COLO668 (cell line): ENCODE data around the gene RAC2.

Experiments used
- DNase-seq: peaks from one replicate; lab custom pipeline; 2025; ENCODE audit not compliant: unreplicated experiment; lab: John Stamatoyannopoulos, UW

The RAC2 gene

DNA sequence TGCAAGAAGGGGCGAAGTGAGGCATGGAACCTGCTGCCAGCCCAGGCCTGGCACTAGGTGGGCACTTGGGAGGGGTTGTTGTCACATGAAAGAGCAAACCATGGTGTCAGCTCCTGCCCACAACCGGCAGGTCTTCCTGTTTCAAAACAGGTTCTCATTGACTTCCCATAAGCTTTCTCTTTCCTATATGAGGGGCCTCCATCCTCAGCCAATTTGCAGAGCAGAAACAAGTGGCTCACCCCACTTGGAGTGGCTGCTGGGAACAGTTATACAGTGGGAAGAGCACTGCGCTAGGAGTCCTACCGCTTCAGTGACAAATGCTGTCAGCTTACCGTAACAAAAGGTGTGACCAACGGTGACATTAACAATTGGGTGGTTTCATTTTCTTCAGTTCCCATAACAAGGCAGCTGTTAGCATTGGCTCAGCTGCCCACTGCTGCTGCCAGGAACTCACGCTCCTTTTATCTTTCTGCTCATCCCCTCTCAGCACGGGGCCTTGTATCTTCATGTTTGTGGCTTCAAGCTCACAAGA, 21.6 kb downstream of the RAC2 start:
- no peak for DNase-seq

DNA sequence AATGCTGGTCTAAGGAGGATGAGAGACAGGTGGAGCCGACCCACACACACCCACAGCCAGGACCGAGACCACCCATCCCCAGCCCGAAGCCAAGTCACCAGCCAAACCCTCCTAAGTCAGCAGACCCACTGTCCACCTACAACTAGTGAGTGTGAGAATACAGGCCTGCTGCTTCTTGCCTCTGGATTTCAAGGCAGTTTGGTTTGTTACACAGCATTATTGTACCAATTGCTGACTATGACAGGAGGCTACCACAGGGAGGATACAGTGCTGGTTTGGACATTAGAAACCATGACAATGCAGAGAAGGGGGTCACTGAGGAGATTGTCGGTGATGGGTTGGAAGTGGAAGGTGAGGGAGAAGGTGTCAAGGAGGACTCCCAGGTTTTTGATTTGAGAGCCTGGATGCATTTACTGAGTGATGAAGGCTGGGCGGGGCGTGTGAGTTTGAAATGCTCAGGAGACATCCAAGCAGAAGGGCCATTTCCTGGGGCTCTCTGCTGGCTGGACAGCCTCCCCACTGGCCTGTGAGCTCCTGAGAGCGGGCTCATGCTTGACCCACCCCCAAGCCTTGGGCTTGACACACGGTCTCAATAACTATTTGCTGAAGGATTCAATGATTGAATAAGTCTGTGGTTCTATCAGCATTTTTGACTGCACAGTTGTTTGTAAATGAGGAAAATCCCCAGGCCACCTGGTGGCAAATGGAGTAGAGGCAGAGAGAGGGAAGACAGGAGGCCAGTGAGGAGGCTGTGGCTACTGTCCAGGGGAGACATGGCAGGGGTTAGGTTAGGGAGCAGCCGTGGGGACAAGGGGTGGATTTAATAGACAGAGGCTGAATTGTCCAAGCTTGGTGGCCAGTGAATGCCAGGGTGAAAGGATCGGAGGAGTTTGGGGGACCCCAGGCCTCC, 22.4 kb downstream of the RAC2 start:
- DNase-seq, result no peak

DNA sequence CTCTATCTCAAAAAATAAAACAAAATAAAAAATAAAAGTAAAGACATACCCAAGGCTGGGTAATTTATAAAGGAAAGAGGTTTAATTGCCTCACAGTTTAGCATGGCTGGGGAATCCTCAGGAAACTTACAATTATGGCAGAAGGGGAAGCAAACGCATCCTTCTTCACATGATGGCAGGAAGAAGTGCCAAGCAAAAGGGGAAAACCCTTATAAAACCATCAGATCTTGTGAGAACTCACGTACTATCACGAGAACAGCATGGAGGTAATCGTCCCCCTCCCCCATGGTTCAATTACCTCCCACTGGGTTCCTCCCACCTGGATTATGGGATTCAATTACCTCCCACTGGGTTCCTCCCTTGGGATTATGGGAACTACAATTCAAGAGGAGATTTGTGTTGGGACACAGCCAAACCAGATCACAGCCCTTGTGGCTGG, 23.5 kb downstream of the RAC2 start:
- DNase-seq, result no peak

- DNase-seq, result no peak
Observed at GRCh38 chr22:37219533-37219932, 24.5 kb downstream of the RAC2 start.

- DNase-seq, result no peak
Observed at GRCh38 chr22:37218771-37219411, 25.2 kb downstream of the RAC2 start.

GRCh38 chr22:37218399-37218770, 25.7 kb downstream of the RAC2 start:
- DNase-seq, result no peak

- no peak for DNase-seq
Observed at GRCh38 chr22:37215890-37216289, 28.2 kb downstream of the RAC2 start.

DNA sequence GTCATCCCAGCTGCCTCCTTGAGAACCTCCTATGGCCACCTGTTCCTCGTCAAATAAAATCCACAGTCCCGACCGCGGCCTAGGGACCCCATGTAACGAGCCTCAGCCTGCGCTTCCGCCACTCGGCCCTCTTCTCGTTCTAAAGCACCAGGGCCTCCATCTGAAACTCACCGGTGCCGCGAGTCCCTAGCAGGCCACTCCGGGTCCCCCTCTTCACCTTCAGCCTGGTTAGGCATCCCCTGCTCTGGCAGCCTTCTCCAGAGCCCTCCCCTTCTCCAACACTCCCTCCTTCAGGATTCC, 29.4 kb downstream of the RAC2 start:
- no peak for DNase-seq

DNA sequence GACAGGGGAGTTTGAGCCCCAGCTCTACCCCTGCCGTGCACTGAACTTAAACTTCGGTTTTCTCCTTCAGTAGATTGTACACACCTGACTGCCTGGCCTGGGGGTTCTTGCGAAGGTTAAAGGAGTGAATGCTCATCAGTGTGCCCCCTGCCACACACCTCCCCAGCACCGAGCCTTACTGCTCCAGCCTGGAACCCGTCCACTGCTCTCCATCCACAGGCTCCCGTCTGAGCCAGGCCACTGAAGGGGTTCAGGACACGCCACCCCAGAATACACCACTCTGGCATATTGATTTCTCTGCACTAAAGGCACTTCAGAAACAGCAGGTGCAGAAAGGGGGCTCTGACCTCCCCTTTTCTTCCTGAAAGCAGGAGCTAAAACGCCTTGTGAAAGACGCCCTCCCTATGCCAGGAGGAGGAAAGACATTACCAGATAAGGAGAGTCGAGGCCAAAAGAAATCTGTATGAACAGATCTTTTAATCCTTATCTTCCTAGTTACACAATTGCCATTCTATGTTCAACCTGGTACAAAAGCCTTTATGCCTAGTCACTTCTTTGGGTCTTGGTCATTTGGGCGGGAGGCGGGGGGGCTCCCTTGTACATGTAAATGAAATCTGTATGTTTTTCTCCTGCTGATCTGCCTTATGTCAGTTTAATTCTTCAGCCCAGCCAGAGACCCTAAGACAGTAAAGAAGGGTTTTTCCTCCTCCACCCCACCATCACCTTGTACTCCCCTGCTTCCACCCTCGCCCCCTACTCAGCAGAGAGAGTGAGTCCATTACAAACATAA, 29.9 kb downstream of the RAC2 start:
- no peak for DNase-seq

GRCh38 chr22:37213218-37213855, 30.7 kb downstream of the RAC2 start:
- DNase-seq, result no peak

DNA sequence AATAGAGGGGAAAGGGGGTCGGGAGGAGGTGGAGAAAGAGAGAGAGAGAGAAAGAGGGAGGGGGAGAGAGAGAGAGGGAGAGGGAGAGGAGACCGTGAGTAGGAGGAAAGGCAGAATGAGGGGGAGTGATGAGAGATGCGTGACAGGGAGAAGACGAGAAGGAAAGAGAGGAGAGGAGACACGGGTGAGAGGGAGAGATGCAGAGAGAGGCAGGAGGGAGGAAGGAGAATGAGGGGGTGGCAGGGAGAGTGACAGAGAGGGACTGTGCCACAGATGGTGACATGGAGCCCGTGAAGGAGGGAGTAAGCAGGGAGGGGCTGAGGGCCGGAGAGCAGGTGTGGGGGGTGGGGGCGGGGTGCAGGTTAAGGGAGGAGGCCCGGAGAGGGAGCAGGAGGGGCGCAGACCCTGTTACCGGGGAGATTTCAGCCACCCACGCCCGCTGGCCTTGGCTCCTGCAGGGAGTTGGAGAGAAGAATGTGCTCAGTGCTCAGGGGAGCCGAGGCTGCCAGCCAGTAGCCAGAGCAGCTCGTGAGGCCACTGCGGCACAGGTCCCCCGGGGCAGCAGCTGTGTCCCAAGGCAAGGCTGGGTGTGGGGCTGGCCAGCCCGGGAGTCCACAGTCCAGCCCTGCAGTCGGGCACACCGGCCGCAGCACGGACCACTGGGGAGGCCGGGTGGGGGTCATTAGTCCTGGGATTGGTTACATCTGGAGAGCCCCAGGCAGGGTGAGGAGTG, 31.7 kb downstream of the RAC2 start, which contains the start of gene SSTR3:
TSS of gene SSTR3 (minus strand) at position 304 of the 733 bp plus-strand sequence. CDS start 4,674 bp downstream, outside the sequence.
- DNase-seq, result no peak

- no peak for DNase-seq
Observed at GRCh38 chr22:37211866-37212173, 32.2 kb downstream of the RAC2 start.

DNA sequence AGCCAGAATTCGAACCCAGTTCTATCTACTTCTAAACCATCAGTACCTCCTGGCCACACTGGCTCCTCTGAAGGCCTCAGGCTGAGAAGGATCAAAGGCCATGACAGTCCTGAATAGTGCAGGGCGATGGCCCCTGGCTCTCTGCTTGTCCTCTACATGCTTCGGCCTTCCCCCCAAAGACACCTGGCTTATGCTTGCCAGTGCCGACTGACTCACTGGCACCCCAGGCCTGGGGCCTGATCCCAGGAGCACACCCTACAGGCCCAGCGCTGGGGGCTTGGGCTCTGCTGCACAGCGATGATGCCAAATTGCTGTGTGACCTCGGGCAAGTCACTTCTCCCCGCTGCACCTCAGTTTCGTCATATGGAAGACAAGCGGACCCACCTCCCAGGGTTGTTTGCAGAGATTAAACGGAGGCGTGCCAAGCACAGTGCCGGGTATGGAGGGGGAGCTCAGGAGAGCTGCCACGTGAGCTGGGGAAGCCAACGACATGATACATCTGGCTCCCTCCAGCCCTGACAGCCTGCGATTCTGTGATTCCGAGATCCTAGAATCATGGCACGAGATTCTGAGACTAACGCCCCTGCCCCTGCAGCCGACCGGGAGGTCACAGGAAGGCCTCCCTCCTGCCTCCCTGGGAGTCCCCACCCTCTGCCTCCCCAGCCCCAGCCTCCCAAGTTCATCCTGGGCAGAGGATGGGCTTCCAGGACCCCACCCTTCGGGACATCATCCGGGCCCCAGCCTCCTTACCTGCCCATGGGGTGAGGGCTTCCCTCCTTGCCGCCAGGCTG, 32.8 kb downstream of the RAC2 start:
- no peak for DNase-seq

DNA sequence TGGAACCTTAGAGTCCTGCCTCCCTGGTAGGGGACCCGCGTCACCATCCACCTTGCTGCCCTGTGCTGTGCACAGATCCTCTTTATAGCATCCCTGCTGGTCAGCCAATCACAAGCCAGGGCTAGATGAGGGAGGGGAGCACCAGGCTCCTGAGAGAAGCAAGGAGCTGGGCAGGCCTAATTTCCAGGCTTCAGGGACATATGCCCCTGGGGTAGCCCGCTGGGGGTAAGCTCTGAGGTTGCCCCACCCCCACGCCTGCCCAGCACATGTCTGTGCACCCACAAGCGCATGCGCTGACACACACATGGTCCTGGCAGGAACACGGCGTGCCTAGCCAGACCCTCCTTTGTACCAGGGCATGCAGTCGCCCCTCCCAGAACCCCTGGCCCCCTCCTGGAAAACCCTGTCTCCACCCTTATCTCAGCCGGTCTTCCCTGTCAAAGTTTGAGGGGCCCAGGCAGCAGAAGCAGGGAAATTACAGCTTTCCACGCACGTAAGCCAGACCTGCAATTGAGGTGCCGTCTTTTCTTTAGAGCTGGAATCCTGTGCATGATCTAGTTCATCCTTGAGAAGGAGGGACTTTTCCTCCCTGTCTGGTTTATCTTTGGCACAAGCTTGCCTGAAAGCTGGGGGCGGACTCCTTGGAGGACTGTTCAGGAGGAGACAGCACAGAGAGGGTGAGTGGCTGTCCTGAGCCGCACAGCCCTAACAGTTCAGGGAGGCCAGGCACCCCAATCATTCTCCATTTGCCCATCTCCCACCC, 33.8 kb downstream of the RAC2 start:
- no peak for DNase-seq

GRCh38 chr22:37209140-37209845, 34.8 kb downstream of the RAC2 start:
- DNase-seq, result no peak

DNA sequence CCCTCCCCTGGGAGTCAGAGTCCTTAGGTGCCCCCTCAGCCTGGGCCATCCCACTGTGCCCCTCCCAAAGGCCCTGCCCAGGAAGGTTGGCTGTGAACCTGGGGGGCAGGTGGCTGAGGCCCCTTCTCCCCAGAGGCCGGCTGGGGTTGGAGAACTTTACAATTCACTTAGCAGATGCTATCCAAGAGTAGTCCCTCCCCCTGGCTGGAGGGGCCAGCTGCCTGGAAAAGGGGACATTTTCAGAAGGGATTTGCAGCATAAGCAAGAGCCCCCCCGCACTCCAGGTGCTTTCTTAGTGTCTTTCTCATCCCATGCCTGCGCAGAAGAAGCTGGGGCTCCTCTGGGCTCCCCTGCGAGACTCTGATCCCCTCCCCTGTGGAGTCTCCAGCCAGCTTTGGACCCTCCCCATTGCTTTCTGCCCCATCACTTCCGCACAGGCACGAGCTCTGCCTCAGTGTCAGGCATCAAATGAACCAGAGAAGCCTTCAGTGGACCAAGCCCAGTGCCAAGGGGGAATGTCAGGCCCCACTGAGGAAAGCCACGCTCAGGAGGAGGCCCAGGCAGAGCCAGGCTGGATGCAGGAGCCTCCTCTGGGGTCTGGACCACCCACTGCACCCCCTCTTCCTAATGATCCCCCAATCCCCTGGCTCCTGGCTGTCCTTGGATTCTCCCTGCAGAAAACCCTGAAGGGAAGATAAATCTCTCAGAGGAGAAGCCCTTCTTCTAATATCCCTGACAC, 35.5 kb downstream of the RAC2 start:
- DNase-seq, result no peak

GRCh38 chr22:37207981-37208380, 36.1 kb downstream of the RAC2 start:
- no peak for DNase-seq
